Fibroblast of mammary gland (primary cell): ENCODE measurements around the gene DLX1.

Source experiments
- DNase-seq: peaks from one replicate; pipeline ENCODE4 v3.0.0-alpha.2; 2010; ENCODE audit warnings: low read depth
- H3K4me3 ChIP-seq: 2 replicates; pipeline ENCODE4 v1.5.1; 2011; ENCODE audit warnings: low read depth, mild to moderate bottlenecking, low read length, moderate library complexity; ENCODE audit not compliant: control insufficient read depth
- TF ChIP-seq, protein P1 (sequence below): conservative IDR thresholded peaks from 2 replicates; pipeline ENCODE4 v1.5.1; 2011; ENCODE audit warnings: low read depth, low read length, inconsistent platforms; ENCODE audit not compliant: control insufficient read depth, insufficient read depth

The DLX1 gene

DNA sequence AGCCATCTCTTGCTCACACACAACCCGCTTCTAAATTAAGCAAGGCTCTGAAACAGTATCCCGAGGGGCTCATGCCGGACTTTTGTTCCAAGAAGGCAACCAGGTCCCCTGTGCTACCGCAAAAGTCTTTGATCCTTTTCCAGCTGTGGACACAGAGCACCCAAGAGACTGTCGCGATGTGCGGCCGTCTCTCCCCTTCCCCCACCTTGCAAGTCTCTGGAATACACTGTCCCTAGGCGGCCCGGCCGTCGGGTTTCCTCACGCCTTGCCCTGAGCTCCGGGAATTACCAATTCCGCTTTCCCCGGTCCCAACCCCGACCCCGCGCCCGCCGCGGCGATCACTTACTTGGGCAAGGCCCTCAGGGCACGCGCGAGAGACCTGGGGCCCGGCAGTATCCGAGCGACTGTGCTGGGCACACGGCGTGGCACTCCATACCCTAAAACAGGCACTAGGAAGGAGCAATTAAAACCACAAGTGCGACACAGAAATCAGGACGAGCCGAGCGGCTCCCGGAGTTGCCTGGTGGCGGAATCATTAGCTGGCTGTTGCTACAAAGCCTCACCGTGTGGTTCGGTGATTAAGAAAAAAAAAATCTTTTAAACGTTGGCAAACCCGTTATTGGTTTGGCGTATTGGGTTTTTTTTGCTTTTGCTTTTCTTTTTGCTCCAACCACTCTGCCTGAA lies 2.2 kb upstream of the DLX1 start:
- TF ChIP-seq, protein P1, sequence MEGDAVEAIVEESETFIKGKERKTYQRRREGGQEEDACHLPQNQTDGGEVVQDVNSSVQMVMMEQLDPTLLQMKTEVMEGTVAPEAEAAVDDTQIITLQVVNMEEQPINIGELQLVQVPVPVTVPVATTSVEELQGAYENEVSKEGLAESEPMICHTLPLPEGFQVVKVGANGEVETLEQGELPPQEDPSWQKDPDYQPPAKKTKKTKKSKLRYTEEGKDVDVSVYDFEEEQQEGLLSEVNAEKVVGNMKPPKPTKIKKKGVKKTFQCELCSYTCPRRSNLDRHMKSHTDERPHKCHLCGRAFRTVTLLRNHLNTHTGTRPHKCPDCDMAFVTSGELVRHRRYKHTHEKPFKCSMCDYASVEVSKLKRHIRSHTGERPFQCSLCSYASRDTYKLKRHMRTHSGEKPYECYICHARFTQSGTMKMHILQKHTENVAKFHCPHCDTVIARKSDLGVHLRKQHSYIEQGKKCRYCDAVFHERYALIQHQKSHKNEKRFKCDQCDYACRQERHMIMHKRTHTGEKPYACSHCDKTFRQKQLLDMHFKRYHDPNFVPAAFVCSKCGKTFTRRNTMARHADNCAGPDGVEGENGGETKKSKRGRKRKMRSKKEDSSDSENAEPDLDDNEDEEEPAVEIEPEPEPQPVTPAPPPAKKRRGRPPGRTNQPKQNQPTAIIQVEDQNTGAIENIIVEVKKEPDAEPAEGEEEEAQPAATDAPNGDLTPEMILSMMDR, result no peak
- DNase-seq, result no peak
- no peak overlapping the region for H3K4me3 ChIP-seq

DNA sequence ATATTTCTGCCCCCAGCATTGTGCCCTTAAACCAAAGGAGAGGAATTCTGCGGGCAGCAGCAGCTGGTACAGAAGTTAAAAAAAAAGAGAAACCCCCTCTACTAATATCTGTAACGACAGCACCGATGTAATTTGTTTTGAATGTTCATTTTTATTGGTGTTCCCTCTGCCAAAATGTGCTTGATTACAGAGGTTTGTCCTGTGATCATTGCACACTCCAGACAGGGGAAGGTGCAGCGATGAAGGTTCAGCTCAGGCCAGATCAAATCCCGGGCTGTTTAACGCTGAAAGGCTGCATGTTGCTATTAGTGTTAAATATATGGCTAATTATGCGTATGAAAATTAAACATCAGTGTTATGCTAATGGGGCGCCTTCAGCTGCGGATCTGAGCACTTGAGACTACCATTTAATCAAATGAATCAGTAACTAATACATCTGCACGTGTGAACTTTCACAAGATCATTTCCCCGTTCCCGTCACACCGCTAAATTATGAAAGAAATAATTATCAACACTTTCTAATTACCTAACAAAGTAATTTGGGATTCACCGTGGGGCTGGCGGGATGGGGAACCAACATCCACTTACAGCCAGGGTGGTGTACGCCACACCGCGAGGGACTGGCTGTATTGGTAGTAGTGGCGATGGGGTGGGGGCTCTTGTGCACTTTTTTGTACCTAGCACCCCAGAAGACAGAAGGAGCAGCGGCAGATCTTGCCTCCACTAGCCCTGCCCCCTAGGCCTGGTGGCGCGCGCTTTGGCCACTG lies 1.5 kb upstream of the DLX1 start:
- peak overlapping the region; percentile 49 for H3K4me3 ChIP-seq
- DNase-seq, result no peak
- TF ChIP-seq, protein P1, result no peak

DNA sequence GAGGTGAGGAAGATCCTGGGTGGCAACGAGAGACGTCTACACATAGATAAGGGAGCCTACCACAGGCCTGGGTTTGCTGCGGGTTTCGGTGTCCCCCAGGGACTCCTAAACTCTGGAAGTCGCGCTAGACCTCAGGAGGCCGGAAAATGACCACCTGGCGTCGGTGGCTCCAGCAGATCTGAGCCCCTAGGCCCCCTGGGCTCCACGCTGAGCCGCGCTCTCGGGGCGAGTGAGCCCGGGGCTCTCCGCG lies 987 bp upstream of the DLX1 start:
- no peak for DNase-seq
- TF ChIP-seq, protein P1, result no peak
- peak overlapping the region; percentile 49 for H3K4me3 ChIP-seq

DNA sequence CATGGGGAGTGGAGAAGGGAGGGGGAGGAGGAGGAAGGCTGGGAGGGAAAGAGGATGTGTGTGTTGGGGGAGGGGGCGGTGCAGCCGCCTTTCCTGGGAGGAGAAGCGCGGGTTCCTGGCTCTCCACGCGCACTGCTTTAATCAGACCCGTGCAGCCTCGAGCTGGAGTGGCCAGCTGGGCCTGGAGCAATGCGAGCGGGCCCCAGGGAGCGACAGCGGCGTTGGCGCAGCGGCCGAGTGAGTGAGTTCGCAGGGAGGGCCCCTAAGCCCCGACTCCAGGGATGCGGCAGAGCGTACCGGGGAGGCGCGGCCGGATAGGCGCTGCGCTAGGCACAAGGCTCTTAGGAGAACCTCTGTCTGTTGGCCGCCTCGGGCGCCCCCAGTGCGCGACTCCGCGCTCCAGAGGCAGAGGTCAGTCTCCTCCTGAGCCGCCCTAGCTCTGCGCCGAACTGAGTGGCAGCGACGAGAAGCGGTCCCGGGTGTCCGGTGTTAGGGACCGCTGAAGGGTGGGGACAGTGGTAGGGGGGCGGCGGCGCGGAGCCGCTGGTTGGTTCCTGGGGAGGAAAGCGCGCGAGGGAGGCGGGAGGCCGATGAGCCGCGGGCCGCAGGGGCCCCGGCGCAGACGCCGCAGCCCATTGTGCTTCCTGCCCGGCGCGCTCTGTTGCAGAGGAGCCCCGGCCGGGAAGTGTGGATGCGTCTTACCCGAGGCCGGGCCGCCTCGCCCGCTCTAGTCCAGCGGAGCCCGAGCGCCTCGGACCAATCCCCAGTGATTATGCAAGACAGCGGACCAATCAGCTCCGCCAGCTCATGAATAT lies 455 bp upstream of the DLX1 start:
- TF ChIP-seq, protein P1, result no peak
- peak; percentile 94 for DNase-seq
- H3K4me3 ChIP-seq, result peak overlapping the region; percentile 49

DNA sequence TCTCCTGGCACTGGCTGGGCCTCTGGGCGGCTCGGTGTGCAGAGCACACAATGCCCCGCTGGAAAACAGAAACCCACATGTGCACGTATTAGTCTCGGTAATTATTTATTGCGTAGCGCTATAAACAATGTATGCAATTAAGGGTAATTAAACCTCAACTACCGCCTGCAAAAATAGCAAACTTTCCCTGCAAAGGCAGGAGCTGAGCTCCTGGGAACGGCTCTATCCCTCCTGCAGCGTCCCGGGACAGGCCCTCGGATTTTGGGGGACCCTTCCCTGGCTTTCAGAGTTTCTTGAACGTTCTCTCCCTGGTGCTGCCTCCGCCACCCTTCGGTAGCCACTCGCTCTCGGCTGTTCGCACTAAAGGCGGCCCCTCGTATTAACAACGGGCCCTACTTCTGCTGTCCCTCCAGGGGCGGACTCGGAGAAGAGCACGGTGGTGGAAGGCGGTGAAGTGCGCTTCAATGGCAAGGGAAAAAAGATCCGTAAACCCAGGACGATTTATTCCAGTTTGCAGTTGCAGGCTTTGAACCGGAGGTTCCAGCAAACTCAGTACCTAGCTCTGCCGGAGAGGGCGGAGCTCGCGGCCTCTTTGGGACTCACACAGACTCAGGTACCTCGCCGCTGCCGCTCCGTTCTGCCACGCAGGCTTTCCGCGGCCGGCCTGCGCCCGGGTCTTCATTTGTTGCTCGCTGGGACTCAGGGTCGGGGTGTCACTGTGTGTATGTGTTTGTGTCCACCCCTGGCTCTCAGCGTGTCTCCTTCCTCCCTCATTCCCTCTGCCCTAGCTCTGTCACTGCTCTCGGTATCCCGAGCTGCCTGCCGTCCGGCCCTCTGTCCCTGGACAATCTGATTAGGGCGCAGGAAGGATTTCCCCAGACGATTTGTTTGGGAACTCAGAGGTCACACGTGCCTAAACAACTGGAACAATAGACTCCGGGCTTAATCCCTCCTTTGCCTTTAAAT lies 1.2 kb downstream of the DLX1 start:
- TF ChIP-seq, protein P1, result no peak
- H3K4me3 ChIP-seq, result no peak overlapping the region
- DNase-seq, result no peak

DNA sequence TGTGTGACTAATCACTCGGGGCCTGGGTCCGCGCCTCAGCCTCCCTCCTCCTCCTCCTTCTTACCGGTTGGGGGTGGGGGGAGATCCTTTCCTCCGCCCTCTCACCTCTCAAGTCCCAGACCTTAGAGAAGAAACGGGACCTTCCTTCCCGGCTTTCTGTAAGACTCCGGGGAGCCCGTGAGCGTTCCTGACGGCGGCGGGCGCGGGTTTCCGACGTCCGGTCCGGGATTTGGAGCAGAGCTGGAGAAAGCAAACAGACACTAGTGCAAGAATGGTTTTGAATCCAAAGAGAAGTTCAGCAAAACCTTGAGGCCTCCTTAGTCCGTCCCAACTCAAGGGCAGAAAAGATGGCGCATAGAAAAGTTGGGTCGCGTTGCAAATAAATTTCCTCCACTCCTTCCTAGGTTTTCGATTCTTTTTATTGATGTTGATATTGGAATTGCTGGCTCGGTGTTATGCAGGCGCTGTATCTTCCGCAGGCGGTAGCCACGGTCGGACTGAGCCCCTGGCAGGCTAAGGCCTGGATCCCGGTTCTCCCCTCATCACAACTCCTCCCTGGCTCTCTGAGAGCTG lies 2.0 kb downstream of the DLX1 start:
- H3K4me3 ChIP-seq, result no peak overlapping the region
- TF ChIP-seq, protein P1, result no peak
- DNase-seq, result no peak
